Transverse colon (tissue), 4 donors: ENCODE results near the gene PDAP1. TPM values are rescaled to one million over a fixed set of nuclear protein-coding genes. Genes with fewer than 3 reads are reported as not detected.
"Not testable (repeated sequence)": the region's sequence is repeated elsewhere in the genome, so short reads cannot be mapped to it uniquely, and the experiment has no call there.

Experiments used
- DNase-seq: peaks from one replicate; pipeline ENCODE4 v3.0.0-alpha.2; 2019
- H3K27ac ChIP-seq, 4 donors: fragments of 200-600 bp; sonication (generic); 2 replicates each; pipeline ENCODE4 v1.5.1; 2016 to 2018; ENCODE audit warnings: inconsistent platforms in 4 of 4
- H3K27me3 ChIP-seq: fragments of 200-600 bp; sonication (generic); 2 replicates; pipeline ENCODE4 v1.5.1; 2017; ENCODE audit warnings: inconsistent platforms
- H3K36me3 ChIP-seq, 4 donors: fragments of 200-600 bp; sonication (generic); 2 replicates each; pipeline ENCODE4 v1.5.1; 2017 to 2019; ENCODE audit warnings: inconsistent platforms in 4 of 4
- H3K4me1 ChIP-seq, 4 donors: fragments of 200-600 bp; sonication (generic); 2 replicates each; pipeline ENCODE4 v1.5.1; 2017 to 2020; ENCODE audit warnings: inconsistent platforms in 4 of 4
- H3K4me3 ChIP-seq, 4 donors: fragments of 200-600 bp; sonication (generic); 1 replicate in 1 of 4; 2 replicates in 3 of 4; pipeline versions ENCODE4 v1.5.1 to v1.6.1; 2017 to 2019; ENCODE audit warnings: inconsistent platforms in 4 of 4
- H3K9me3 ChIP-seq, 2 donors: fragments of 200-600 bp; sonication (generic); 2 replicates each; pipeline ENCODE4 v1.5.1; 2017 to 2019; ENCODE audit warnings: inconsistent platforms in 2 of 2
- CTCF ChIP-seq, 5 experiments: fragments of 200-600 bp in 3 of 5; fragments of 450-650 bp in 2 of 5; sonication (generic) in 3 of 5; IDR thresholded peaks; 1 replicate in 2 of 5; 2 replicates in 3 of 5; pipeline ENCODE4 v1.5.1; 2016 to 2017; ENCODE audit warnings: antibody characterized with exemption in 5 of 5, inconsistent platforms in 3 of 5, mild to moderate bottlenecking in 2 of 5, moderate library complexity in 1 of 5
- EP300 ChIP-seq: sonication (generic); formaldehyde crosslinking; IDR thresholded peaks from one replicate; pipeline ENCODE4 v1.6.1; 2017; ENCODE audit warnings: antibody characterized with exemption, low read depth
- POLR2A ChIP-seq: fragments of 450-650 bp; IDR thresholded peaks from one replicate; pipeline ENCODE4 v1.6.1; 2016; ENCODE audit warnings: antibody characterized with exemption, mild to moderate bottlenecking, moderate library complexity
- POLR2AphosphoS5 ChIP-seq, 3 donors: sonication (generic); formaldehyde crosslinking; IDR thresholded peaks; one replicate each; pipeline ENCODE4 v1.6.1; 2016; ENCODE audit warnings: antibody characterized with exemption in 3 of 3
- WGBS, 2 donors: methylation state at CpG; one replicate each; pipeline ENCODE4 v1.1.5; 2018; ENCODE audit warnings: low coverage in 1 of 2; 5-methylcytosine and 5-hydroxymethylcytosine counted together
- in situ Hi-C, 4 donors: fragments of 200-750 bp; cut with MboI; loops; one replicate each; pipeline versions ENCODE4 v1.15.0 to v1.15.1; 2017; ENCODE audit warnings: low sequenced_read_pairs in 3 of 4, low pct_ligation_motif_present in 1 of 4, low pct_unique_long_range_greater_than_20kb in 1 of 4
- intact Hi-C: fragments of 100-400 bp; cut with DNase I; formaldehyde crosslinking; loops from one replicate; pipeline ENCODE4 v1.15.1; 2023; ENCODE audit warnings: low total_unique reads
- total RNA-seq, 4 donors: library from RNA; depleted of rRNA; stranded (reverse); fragments of >200 nt; gene quantifications; one replicate each; pipeline ENCODE4 v1.1.0, GENCODE V29; 2016

Gene PDAP1
- total RNA-seq, 4 donors from 2014 or later: 27.7 to 54.9 (median 49.9) TPM

GRCh38 chr7:99362801-99363200 lies 45.6 kb downstream of the PDAP1 start:
- 83 to 88% methylated on average over 1 to 3 of the region's 3 CpGs for WGBS, 2 donors
- H3K9me3 ChIP-seq: no peaks in the 10 kb centered on the region
- intact Hi-C loops: no loop called here
- in situ Hi-C loops: loop anchor here in 1 of 4 donors (10.0 kb wide), 1 partner anchor 52 kb away; no protein-coding TSS in a partner anchor
- no peaks in the 10 kb centered on the region for H3K4me1 ChIP-seq
- H3K4me3 ChIP-seq: no peak overlapping the region
- H3K27ac ChIP-seq: no peak overlapping the region
- no peaks in the 10 kb centered on the region for H3K27me3 ChIP-seq
- H3K36me3 ChIP-seq: peaks cover 0 to 51% (median 23%) of the 10 kb centered on the region in 4 donors
- TF ChIP-seq POLR2A (no peak), POLR2AphosphoS5 (IDR thresholded peaks at IDR 0.05) (no peak), EP300 (no peak), CTCF (IDR thresholded peaks at IDR 0.05) (no peak)
- no peak for DNase-seq

GRCh38 chr7:99359465-99360154 lies 48.8 kb downstream of the PDAP1 start:
- Histone ChIP-seq H3K4me1 (no peaks in the 10 kb centered on the region), H3K9me3 (no peaks in the 10 kb centered on the region), H3K27ac (no peak overlapping the region), H3K27me3 (no peaks in the 10 kb centered on the region), H3K4me3 (no peak overlapping the region), H3K36me3 (peaks cover 0 to 64% (median 31%) of the 10 kb centered on the region in 4 donors)
- TF ChIP-seq CTCF (IDR thresholded peaks at IDR 0.05) (no peak), POLR2AphosphoS5 (IDR thresholded peaks at IDR 0.05) (no peak), EP300 (no peak), POLR2A (no peak)
- no peak for DNase-seq
- 87 to 89% methylated on average over 3 to 22 of the region's 22 CpGs for WGBS, 2 donors
- intact Hi-C loops: no loop called here
- in situ Hi-C loops: loop anchor here in 1 of 4 donors (10.0 kb wide), 1 partner anchor 55 kb away; no protein-coding TSS in a partner anchor

DNA sequence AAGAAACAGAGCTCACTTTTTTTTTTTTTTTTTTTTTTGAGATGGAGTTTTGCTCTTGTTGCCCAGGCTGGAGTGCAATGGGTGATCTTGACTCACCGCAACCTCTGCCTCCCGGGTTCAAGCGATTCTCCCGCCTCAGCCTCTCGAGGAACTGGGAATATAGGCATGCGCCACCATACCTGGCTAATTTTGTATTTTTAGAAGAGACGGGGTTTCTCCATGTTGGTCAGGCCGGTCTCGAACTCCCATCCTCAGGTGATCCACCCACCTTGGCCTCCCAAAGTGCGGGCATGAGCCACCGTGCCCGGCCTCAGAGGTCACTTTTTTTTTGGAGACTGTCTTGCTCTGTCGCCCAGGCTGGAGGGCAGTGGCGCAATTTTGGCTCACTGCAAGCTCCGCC lies 49.9 kb downstream of the PDAP1 start:
- H3K9me3 ChIP-seq, H3K27me3 ChIP-seq, intact Hi-C loops, DNase-seq, in situ Hi-C loops, H3K4me1 ChIP-seq, H3K4me3 ChIP-seq: not testable (repeated sequence)
- WGBS, 2 donors: 94 to 95% methylated on average over 3 to 15 of the region's 15 CpGs
- Histone ChIP-seq H3K36me3 (peaks cover 0 to 64% (median 33%) of the 10 kb centered on the region in 4 donors), H3K27ac (peak overlapping the region in 1 of 4 donors; percentile 25)

GRCh38 chr7:99357701-99358490 lies 50.5 kb downstream of the PDAP1 start:
- no peak for DNase-seq
- TF ChIP-seq EP300 (no peak), POLR2A (no peak), POLR2AphosphoS5 (IDR thresholded peaks at IDR 0.05) (no peak), CTCF (IDR thresholded peaks at IDR 0.05) (no peak)
- Histone ChIP-seq H3K27ac (peak overlapping the region in 1 of 4 donors; percentile 27), H3K4me1 (no peaks in the 10 kb centered on the region), H3K36me3 (peaks cover 0 to 67% (median 34%) of the 10 kb centered on the region in 4 donors), H3K9me3 (no peaks in the 10 kb centered on the region), H3K4me3 (no peak overlapping the region), H3K27me3 (no peaks in the 10 kb centered on the region)
- in situ Hi-C loops (no loop called here), intact Hi-C loops (no loop called here)
- 87 to 95% methylated on average over 6 to 16 of the region's 16 CpGs for WGBS, 2 donors
